COLO668 (cell line): ENCODE results near the gene MAEA.

Experiments
- DNase-seq: peaks from one replicate; lab custom pipeline; 2025; ENCODE audit not compliant: unreplicated experiment; lab: John Stamatoyannopoulos, UW

Gene MAEA

DNA sequence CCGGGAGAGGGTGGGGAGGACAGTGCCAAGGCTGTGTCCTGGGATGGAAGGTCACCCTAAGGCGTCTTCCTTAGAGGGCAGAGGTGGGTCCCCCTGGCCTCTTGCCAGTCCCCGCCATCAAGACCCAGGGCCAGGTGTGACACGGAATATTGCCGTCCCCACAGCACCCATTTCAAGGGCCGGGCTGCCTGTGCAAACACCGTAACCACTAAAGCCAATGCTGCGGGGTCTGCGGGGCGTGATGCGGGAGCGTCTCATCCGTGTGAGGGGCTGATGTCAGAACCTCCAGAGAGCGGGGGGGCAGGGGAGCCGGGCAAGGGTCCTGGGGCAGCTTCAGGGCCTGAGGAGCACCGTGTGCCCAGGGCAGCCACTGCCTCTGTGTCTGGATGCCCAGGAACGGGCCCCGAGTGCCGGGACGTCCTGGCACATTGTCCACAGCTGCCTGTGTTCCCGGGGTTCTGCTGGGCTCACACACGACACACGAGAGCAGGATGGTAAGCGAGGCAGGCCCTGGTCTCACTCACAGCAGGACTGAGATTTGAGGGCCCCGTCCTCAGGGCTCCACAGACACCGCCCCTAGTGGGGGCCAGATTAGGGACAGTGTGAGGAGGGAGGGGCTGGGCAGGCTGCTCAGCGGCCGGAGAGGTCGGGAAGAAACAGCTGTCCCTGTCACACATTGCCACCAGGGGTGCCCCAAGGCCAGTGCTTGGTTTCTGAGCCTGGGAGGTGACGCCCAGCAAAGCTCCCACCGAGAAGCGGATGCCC lies 87.3 kb downstream of the MAEA start:
- no peak for DNase-seq

DNA sequence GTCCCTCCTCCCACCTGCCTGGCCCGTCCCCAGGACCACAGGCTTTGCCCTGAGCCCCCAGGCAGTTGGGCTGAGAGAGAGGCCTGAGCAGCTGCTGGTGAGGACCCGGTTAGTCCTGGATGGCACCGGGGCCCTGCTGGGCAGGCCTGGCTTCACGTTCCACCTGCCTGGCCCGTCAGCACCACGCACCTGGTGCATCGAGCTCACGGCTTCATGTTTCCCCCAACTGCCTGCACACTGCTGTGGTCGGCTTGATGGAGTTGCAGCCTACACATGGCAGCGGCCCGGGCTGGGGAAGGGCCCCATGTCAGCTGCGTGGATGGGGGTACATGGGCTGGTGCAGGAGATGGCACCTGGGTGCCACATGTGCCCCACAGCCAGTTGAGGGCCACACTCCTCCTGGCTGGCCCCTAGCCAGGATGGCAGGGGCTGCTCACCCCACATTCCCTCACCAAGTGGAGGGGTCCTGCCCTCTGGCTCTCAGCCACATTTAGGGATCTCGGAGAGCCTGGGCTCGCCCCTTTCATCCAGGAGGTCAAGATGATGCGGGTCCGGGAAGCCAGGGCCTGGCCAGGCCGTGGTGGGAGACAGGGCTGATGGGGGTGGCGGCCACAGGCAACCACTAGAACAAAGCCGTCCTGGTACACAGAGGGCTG lies 88.0 kb downstream of the MAEA start:
- DNase-seq: no peak

DNA sequence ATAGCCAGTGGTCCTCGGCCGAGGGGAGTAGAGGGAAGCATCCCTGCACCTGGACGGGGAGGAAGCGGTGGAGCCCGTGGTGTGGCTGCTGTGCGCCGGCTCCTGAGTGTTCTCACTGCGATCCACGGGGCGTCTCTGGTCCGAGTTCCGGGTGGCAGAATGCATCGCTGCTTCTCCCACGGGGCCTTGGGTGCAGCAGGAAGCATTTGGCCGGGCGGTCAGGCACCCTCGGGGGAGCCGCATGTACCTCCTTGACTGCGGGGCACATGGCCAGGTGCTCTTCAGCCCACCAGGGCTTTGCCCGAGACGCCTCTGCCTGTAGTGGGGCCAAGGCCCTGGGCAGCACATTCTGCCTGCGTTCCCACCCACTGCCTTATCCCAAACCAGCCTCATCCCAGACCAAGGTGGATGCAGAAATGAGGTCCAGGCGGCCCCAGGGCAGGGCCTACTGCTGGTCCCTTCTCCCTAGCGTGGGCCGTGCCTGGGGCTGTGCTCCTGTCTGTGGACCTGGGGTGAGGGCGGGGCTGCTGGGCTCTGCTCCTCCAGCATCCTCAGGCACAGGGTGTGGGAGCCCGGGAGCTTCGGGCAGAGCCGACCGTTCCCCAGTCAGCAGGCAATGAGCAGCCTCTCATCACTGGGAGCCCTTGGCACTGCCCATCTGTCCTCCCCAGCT lies 89.0 kb downstream of the MAEA start:
- no peak for DNase-seq

DNA sequence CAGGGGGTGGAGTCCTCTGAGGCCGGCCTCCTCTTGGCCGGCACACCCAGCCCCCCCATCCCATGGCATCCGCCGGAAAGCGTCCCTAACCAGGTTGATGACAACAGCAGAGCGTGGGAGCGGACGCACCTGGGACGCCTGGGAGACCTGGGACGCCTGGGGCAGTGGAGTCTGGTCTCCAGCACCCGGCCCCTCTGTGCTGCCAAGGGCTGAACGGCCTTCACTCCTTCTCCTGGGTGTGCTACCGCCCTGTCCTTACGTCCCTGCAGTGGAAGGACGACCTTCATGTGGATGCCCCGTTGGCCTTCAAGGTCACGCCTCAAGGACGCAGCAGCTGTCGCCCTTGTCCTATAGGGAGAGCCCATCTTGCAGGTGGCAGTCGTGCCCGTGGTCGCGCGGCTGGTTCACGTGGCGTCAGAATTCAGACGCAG lies 89.7 kb downstream of the MAEA start:
- DNase-seq: no peak

DNA sequence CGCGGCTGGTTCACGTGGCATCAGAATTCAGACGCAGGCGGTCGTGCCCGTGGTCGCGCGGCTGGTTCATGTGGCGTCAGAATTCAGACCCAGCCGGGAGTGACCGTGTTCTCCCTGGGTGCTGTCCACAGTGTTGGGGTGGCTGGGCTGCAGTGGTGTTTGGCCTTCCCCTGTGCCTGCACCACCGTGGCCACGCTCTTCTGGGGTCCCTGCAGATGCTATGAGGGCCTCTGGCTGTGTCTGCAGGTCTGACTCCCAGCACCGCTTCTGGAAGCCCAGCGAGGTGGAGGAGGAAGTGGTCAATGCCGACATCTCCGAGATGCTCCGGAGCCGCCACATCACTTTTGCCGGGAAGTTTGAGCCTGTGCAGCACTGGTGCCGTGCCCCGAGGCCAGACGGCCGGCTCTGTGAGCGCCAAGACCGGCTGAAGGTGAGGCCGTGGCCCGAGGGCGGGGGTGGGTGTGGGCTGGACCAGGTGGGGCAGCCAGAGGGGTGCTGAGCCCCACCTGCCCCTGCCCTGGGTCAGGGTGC lies 90.2 kb downstream of the MAEA start:
- no peak for DNase-seq

DNA sequence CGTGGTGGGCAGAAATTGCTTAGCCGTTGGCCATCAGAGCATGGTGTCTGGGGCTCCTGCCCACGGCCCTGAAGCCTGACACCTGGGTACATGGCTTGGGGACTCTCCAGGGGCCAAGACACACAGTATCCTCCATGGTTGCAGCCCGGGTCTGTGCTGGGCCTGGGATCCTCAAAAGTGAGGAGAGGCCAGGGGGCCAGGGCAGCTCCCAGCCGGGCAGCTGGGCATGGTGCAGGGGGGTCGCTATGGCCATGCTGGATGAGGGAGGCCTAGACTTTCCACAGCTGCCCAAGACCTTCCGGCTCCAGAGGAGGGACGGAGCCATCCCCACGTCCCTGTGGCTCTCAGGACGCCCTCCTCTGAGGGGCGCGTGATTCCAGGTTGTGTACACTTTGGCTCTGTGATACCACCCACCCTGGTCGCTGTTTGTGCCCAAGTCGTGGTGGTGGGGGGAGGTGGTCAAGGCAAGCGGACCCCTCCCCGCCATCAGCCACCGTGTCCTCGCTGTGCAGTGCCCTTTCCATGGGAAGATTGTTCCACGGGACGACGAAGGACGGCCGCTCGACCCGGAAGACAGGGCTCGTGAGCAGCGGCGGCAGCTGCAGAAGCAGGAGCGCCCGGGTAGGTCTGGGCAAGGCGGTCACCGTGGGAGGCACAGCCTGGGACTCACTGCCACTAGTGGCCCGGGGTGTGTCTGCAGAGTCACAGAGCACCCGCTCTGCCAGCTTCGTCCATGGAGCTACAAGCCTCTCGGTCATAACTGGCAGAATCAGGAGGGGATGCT lies 90.9 kb downstream of the MAEA start:
- DNase-seq: no peak

DNA sequence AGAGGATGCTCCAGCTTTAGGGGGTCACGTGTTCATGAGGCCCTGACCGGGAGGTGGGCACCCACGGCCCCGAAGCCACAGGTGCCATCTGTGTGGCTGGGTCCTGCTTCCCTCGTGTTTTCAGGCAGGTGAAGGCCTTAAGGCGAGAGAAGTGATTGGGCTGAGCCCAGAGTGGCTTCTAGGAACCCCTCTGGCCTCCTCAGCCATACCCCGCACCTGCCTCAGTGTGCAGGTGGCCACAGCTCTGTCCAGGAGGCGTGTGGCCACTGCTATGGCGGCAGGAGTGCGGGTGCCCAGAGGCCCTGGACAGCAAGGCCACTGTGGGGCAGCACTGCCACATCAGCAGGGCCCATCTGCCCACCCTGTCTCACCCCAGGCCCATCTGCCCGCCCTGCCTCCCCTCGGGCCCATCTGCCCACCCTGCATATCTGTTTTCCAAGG lies 91.5 kb downstream of the MAEA start:
- no peak for DNase-seq

DNA sequence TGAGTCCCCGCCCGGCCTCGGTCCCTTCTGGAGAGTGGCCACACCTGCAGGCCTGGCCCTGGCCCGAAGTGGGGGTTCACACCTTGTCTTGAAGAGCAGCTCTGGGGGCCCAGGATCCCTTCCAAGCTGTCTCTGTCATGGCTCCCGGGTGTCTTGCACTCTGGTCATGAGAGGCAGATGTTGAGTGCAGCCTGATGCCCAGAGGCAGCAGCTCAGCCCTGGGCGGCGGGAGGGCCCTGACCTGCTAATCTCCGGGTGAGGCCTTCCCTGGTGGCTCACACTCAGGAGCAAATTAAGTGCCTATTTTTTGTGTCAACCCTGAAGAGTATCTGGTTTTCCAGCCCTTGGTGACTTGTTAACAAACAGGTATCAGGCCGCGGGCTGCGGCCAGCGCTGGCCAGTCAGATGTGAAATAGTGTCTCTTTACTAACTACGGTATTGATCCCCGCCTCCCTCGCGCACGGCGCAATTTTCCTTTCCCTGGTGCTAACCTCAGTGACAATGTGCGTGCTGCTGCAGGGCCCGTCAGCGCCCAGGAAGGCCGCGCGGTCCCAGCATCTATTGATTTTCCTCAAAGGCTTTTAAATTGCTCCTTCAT lies 92.4 kb downstream of the MAEA start:
- DNase-seq: no peak

DNA sequence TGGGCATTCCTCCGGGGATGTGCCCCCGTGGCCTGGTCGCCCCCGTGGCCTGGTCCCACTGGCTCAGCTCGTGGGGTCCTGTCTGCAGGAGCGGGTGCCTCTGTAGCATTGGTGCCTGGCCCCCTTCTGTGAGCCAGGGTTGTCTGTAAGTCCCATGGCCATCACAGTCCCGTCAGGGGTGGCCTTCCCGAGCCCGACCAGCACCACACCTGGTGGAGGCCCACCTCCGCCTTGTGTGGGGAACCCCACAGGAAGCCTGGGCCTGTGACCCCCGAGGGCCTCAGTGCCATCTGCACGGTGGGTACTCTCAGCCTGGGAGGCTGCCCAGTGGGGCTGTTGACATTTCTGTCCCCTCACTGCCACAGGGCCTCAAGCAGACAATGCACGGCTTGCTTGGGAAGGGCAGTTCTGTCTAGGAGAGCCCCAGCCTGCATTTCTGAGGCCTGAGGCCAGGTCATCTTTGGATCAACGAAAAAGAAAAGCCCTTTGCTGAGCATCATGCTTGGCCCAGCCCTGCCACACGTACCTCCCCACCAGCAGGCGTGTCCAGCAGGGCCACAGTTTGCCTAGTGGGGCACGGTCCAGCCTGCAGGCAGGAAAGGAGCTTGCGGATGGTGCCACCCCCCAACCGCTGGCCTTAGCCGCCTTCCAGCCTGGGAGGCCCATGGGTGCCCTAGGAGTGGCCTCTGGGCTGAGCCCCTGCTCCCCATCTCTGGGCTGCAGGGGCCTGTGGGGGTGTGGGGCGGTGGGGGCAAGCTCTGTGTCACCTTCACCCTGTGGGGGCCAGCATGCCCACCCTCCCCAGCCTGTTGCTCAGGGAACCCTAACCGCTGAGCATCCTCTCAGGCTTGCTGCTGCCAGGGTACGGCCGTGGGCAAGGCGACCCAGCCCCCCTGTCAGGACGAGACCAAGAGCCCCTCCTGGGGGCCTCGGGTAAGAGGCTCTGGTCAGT lies 93.4 kb downstream of the MAEA start:
- no peak for DNase-seq

DNA sequence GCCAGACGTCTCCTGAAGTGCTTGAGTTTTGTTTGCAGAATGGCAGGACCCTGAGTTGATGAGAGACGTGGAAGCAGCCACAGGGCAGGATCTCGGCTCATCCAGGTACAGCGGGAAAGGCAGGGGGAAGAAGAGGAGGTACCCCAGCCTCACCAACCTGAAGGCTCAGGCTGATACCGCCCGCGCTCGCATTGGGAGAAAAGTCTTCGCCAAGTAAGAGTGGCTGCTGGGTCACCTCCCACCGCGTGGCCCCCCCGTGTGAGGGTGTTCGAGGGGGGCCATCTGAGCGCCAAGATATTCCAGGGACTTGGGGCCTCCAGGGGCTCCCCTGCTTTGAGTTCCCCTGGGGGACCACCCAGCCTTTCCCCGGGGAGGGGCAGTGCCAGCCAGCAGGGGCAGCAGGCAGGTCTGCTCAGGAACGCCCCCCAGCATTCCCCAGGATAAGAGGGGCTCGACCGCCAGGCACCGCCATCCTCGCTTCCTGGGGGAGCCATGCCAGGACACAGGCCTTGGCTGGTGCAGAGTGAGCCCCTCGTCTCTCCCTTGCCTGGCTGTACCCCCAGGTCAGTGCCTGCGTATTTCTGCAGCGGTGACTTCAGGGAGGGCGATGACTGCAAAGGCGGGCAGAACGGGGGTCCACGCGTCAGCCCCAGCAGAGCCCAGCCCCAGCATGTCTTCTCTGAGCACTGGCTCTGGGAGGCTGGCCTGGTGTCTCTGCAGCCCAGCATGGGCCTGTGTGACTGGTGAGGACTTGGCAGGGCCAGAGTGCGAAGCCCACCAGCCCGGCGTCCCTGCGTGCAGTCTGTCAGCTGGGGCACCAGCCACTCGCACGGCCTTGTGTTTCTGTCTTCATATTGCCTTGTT lies 94.3 kb downstream of the MAEA start:
- DNase-seq: no peak

DNA sequence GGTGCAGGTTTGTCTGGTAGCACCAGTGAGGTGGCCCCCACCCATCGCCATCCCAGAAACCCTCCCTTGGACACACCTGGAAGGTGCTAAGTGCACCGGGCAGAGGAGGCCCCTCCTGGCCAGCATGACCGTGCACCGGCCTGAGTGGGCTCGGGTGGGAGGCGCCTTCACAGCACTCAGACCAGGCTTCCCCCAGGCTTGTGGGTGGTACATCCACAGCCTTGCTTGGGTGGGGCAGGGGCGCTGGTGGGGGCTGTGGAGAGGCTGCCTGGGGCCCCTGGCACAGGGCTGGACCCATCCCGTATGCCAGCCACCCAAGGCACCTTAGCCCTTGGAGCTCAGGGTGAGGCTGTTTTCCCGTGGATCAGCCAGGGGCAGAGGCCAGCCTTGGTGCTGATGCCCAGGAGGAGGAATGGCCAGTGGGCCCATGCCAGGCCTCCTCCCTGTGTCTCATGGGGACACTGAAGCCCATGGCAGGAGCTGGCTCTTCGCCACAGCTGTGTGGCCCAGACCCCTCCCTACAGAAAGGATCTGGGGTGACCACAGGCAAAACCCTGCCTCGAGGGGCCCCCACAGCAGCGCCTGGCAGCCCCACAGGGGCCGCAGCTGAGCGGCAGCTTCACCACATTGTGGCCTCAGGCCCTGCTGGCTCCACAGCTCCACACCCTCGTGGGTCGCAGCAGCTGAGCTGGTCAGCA lies 95.1 kb downstream of the MAEA start:
- DNase-seq: no peak

DNA sequence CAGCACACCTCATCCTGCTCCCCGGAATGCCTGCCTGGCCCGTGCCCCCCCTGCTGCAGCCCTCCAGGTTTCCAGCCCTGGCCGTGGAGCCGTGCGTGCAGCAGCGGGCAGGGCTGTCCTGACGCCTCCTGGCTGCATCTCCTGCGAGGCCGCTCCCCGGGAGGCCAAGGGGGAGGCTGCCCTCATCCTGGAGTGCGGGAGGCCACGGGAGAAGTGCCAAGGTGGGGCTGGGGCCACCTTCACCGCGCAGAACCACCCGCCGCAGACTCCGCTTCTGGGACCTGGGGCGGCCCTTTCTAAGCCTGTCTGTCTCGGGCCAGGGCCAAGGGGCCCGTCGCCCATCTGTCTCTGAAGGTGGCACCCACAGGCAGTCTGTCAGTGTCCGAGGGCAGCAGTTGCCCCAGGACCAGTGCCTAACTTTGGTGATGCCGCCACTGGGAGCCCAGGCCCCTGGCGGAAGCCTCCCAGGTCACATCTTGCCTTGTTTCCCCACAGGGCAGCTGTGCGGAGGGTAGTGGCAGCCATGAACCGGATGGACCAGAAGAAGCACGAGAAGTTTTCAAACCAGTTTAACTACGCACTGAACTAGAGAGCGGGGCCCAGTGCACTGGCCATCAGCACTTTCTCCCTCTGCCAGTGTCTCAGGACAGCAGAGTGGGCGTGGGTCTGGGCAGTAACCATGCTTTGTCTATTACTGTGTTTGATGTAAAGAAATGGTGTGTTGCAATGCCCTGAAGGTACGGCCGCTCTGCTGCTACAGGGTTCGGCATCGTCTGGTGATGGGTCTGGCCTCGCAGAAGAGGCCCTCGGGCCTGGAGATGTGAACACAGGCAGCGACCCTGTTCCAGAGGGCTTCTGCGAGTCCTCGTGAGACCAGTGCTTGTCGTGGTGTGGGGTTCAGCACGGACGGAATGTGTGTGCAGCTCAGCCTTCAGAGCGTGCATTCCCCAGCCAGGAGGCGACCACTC lies 96.0 kb downstream of the MAEA start:
- DNase-seq: no peak
